WI38 (cell line): Measurements from ENCODE around the gene ATAT1.

Source experiments
- H3K4me3 ChIP-seq: 2 replicates; pipeline ENCODE4 v1.5.1; 2011; ENCODE audit warnings: low read depth, mild to moderate bottlenecking, control low read depth, low read length
- TF ChIP-seq, protein P1 (sequence below): IDR thresholded peaks from 2 replicates; pipeline ENCODE4 v1.5.1; 2012; ENCODE audit warnings: low read depth, mild to moderate bottlenecking, control low read depth, low read length

Gene ATAT1

DNA sequence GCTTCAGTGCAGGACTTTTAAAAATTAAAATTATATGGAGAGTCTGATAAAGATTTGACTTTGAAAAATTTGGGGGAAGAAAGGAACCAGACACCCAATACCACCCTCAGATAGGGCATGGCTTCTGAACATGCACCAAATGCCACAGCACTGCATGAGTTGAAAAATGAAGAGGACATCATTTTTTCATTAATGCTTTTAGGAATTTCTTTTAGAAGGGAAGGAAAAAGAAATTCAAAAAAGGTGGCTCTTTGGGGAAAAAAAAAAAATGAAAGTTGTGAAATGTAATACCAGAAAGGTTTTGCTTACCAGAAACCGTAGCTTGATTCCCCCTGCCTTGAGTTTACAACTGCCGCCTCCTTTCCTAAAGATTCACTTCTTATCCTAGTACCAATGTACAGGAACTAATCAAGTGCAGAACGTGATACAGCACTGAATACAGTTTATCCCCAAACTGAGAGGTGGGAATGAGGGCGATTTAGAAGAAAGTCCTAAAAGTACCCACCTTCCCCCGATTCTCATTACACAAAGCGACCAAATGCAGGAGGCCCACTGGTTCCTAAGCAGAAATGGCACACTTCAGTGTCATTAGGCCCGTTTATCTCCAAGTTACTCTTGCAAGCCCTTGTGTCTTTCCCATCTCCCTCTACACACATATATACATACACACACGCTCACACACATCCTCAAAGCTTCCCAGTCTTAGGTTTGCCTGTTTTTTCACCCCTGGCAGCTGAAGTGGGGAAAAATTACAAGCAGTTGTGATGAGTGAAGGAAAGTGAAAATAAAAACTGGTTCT lies 12.4 kb upstream of the ATAT1 start:
- TF ChIP-seq, protein P1, sequence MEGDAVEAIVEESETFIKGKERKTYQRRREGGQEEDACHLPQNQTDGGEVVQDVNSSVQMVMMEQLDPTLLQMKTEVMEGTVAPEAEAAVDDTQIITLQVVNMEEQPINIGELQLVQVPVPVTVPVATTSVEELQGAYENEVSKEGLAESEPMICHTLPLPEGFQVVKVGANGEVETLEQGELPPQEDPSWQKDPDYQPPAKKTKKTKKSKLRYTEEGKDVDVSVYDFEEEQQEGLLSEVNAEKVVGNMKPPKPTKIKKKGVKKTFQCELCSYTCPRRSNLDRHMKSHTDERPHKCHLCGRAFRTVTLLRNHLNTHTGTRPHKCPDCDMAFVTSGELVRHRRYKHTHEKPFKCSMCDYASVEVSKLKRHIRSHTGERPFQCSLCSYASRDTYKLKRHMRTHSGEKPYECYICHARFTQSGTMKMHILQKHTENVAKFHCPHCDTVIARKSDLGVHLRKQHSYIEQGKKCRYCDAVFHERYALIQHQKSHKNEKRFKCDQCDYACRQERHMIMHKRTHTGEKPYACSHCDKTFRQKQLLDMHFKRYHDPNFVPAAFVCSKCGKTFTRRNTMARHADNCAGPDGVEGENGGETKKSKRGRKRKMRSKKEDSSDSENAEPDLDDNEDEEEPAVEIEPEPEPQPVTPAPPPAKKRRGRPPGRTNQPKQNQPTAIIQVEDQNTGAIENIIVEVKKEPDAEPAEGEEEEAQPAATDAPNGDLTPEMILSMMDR: no peak
- peak overlapping the region; percentile 97 for H3K4me3 ChIP-seq

DNA sequence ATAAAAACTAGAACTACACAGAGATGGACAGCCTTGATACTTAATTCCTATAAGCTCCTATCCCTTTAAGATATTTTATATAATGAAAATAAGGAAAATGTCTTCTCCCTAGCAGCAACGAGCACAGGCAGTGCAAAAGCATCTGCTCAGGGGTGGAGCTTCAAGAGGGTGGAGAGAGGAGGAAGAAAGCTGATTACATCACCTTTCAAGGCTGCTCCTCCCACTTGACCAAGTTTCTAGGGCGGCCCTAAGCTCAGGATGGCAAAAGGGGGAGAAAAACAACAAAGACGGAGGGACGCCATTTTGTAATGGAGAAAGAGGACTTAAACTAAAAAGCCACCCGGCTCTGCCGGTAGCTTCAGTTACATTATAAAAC lies 11.8 kb upstream of the ATAT1 start:
- peak overlapping the region; percentile 97 for H3K4me3 ChIP-seq
- TF ChIP-seq, protein P1: no peak

DNA sequence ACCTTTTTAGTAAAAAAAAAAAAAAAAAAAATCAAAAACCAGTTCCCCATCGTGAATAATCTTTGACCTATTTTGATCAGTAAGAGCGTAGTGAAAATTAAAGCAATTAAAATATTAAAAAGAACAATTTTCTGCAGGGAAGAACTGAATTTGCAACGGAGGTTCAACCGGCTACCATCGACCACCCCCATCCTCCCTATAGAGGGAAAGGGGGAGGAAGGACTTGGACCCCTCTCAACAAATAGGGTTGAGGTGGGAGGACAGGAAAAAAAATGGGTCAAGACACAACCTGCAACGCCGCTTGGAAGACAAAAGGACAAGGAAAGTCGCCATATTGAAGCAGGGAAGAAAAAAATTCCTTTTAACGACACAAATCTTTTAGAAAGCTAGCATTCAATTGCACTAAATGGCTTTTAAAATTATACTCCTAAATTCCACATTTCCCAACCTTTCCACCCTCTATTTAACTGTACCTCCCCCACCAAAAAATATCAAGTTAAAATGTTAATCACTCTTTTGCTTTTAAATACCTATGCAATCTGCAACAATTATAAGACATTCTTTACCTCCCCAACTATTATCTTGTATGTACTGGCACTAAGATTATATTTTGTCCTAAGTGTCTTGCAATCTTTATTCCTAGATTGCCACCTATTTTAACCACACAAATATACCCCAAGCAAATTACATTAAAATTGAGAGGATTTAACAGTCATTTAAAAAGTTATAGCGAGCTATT lies 11.3 kb upstream of the ATAT1 start:
- TF ChIP-seq, protein P1: no peak
- H3K4me3 ChIP-seq: peak overlapping the region; percentile 97

DNA sequence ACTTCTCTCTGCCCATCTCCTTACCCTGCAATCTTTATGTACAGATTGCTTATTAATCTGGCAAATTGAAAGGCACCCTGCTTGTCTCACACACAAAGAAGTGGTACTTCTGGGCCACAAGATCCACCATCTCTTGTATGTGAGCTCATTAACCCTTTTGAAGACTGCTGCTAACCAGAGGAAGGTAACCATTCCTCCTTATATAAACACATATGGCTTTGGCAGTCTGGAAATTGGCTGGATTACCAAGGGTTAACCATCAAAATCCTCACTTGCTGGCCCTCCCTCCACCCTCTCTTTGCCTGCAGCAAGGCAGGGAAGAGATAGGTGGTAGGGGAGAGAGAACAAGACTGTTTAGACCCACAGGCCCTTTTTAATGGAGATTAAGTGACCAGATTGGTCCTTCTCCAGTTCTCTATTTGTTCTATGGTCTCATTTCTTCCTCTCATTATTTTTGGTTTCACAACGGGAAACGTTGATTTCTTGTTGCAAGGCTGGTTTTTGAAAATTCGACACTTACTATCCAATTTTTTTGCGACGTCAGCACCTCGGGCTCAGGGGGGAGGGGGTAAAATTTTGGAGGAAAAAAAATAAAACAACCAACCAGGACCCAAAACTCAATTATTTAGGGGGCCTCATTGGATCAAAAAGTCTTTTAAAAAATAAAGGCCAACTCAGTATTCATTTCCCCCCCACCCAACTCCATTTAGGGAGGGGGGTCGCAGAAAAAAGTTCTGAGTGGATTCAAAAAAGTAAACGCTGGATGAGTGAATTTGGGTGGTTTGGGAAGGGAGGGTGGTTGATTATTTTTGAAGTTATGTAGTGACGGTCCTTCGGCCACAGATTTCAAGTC lies 10.5 kb upstream of the ATAT1 start:
- TF ChIP-seq, protein P1: no peak
- peak overlapping the region; percentile 97 for H3K4me3 ChIP-seq

DNA sequence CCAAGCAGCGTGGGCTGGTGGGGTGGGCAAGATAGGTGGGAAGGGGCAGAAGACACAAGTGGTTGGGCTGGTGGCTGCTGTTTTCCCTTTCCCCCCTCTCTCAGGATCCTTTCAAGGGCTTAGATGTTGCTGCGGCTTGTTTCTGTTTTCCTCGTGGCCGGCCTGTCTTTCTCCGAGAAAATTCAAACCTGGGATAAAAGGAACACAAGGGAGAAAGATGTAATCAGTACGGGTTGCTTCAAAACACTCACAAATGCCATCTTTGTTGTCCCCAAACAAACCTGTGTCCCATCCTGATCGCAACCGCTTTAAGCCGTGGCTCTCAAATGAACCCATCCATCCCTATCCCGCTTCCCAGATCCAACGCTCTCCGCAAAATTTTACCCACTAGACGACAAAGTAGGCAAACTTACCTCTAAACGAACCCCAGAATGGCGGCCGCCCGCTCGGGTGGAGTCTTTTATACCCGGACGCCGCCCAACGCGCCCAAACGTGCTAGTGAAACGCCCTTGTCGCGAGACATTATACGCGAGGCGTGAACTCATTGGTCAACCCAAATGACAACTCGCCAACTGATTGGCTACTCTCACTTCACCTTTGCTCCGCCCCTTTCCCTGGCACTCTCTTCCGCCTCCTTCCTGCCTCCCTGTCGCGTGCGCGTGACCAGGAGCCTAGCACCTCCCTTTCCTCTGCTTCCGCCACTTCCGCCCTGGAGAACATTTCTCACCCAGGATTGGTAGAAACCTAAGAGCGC lies 9.7 kb upstream of the ATAT1 start, which contains the start of gene PPP1R10:
Gene PPP1R10, minus strand, starts transcription at position 433 of the 754 bp plus-strand sequence. CDS start 7,299 bp downstream, outside the sequence.
- H3K4me3 ChIP-seq: peak within 1 kb of the TSS; percentile 97
- TF ChIP-seq, protein P1: no peak

DNA sequence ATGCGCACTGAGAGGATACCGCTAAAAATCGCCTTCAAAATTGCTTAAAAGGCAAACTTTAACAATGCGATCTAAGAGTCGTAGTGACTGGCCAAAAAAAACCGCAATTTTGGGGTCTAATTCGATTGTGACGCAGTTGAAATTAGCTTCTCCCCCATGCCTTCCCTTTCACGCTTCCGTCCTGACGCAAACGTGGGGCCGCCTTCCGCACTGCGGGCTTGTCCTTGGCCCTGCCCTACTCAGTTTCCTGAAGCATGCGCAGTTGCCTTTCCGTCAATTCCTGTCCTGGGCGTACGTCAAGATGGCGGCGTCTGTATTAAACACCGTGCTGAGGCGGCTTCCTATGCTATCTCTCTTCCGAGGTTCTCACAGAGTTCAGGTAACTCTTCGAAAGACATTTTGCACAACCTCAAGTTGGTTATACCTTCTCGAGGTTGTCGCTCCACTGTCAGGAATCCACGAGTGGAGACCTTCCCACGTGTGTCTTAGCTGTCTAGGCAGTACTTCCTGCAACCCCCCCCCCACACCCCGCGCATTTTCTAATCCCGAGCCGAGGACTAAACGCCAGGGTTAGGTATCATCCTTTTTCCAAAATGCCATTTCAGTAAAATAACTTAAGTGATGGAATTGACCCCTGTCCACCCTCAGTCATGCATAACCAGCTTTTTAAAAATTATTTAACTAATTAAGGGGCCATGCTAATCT lies 9.0 kb upstream of the ATAT1 start, which contains the start of gene MRPS18B:
Gene MRPS18B, plus strand, starts transcription at position 276 of the 705 bp plus-strand sequence. Its CDS starts 26 bp downstream, at position 302.
- H3K4me3 ChIP-seq: peak within 1 kb of the TSS; percentile 97
- TF ChIP-seq, protein P1: no peak
